Endodermal cell (in vitro differentiated cells): ENCODE measurements around the gene MCU. TPM values are rescaled to one million over a fixed set of nuclear protein-coding genes. Genes with fewer than 3 reads are reported as not detected.

Source experiments
- DNase-seq: peaks from one replicate; pipeline ENCODE4 v3.0.0-alpha.2; 2017
- H3K27ac ChIP-seq: 2 replicates; pipeline ENCODE4 v1.5.1; 2013; ENCODE audit warnings: mild to moderate bottlenecking, low read depth, low read length, moderate library complexity
- H3K27me3 ChIP-seq: 2 replicates; pipeline ENCODE4 v1.6.1; 2013; ENCODE audit warnings: mild to moderate bottlenecking, low read length, moderate library complexity; ENCODE audit not compliant: insufficient read depth, control insufficient read depth, poor library complexity, severe bottlenecking
- H3K36me3 ChIP-seq: 2 replicates; pipeline ENCODE4 v1.7.0; 2013; ENCODE audit warnings: mild to moderate bottlenecking, low read length, moderate library complexity; ENCODE audit not compliant: control insufficient read depth, insufficient read depth
- H3K4me1 ChIP-seq: one replicate; pipeline ENCODE4 v1.7.0; 2013; ENCODE audit warnings: low read length; ENCODE audit not compliant: control insufficient read depth, insufficient read depth
- H3K4me3 ChIP-seq: 2 replicates; pipeline ENCODE4 v1.5.1; 2013; ENCODE audit warnings: mild to moderate bottlenecking, low read length, moderate library complexity
- H3K9ac ChIP-seq: 2 replicates; pipeline ENCODE4 v1.6.1; 2013; ENCODE audit warnings: mild to moderate bottlenecking, low read length, moderate library complexity; ENCODE audit not compliant: poor library complexity, severe bottlenecking; ENCODE audit errors: extremely low read depth
- H3K9me3 ChIP-seq: 2 replicates; pipeline ENCODE4 v1.6.1; 2013; ENCODE audit warnings: mild to moderate bottlenecking, low read length, moderate library complexity; ENCODE audit not compliant: control insufficient read depth
- H3K27ac Mint-ChIP-seq: 2 replicates; pipeline ENCODE4 v1.8.0; 2020; ENCODE audit warnings: mixed read lengths
- H3K27me3 Mint-ChIP-seq: 2 replicates; pipeline ENCODE4 v1.8.0; 2021; ENCODE audit warnings: mild to moderate bottlenecking, mixed read lengths; ENCODE audit not compliant: insufficient read depth
- H3K36me3 Mint-ChIP-seq: 2 replicates; pipeline ENCODE4 v1.8.0; 2020; ENCODE audit warnings: low read depth, mixed read lengths
- H3K4me1 Mint-ChIP-seq: 2 replicates; pipeline ENCODE4 v1.8.0; 2020; ENCODE audit warnings: mixed read lengths
- H3K4me3 Mint-ChIP-seq: 2 replicates; pipeline ENCODE4 v1.8.0; 2020; ENCODE audit warnings: mild to moderate bottlenecking, moderate library complexity, mixed read lengths
- H3K9me3 Mint-ChIP-seq: 2 replicates; pipeline ENCODE4 v1.8.0; 2020; ENCODE audit warnings: mild to moderate bottlenecking, mixed read lengths
- CTCF ChIP-seq: fragments of 200-600 bp; sonication (generic); conservative IDR thresholded peaks from 2 replicates; pipeline ENCODE4 v1.5.0; 2021; ENCODE audit warnings: antibody characterized with exemption, mild to moderate bottlenecking
- WGBS, 2 experiments: methylation state at CpG; one replicate each; pipeline versions ENCODE4 v1.1.5 to v1.1.7; 2013; ENCODE audit warnings: missing lambda C conversion rate in 2 of 2, mixed read lengths in 1 of 2; ENCODE audit not compliant: insufficient coverage in 1 of 2, insufficient read length in 1 of 2; 5-methylcytosine and 5-hydroxymethylcytosine counted together
- total RNA-seq, 2 donors: library from RNA; stranded (reverse); fragmentation: NEBNext Ultra II Directional in 1 of 2; extraction: Animal tissue kit (Norgen Biotek cat#: 25700) in 1 of 2; gene quantifications; 2 replicates in 1 of 2; 3 replicates in 1 of 2; pipeline ENCODE4 v1.2.1, GENCODE V29; 2021

The MCU gene
- total RNA-seq, 2 donors from 2014 or later, result 46.1 to 48.5 TPM

GRCh38 chr10:72653383-72654096 is 38.4 kb upstream of the MCU start:
- H3K27me3 ChIP-seq, result no peaks in the 10 kb centered on the region
- no peak overlapping the region for H3K27ac ChIP-seq
- DNase-seq, result no peak
- H3K4me3 Mint-ChIP-seq, result no peak overlapping the region
- H3K27ac Mint-ChIP-seq, result no peak overlapping the region
- peaks cover 3% of the 10 kb centered on the region for H3K27me3 Mint-ChIP-seq
- no peaks in the 10 kb centered on the region for H3K36me3 Mint-ChIP-seq
- no peaks in the 10 kb centered on the region for H3K4me1 ChIP-seq
- H3K4me1 Mint-ChIP-seq, result no peaks in the 10 kb centered on the region
- TF ChIP-seq CTCF, result no peak
- H3K36me3 ChIP-seq, result no peaks in the 10 kb centered on the region
- no peak overlapping the region for H3K9ac ChIP-seq
- 86 to 91% methylated on average over 3 to 6 of the region's 6 CpGs for WGBS, 2 experiments
- H3K9me3 ChIP-seq, result no peaks in the 10 kb centered on the region
- H3K9me3 Mint-ChIP-seq, result no peaks in the 10 kb centered on the region
- H3K4me3 ChIP-seq, result no peak overlapping the region

DNA sequence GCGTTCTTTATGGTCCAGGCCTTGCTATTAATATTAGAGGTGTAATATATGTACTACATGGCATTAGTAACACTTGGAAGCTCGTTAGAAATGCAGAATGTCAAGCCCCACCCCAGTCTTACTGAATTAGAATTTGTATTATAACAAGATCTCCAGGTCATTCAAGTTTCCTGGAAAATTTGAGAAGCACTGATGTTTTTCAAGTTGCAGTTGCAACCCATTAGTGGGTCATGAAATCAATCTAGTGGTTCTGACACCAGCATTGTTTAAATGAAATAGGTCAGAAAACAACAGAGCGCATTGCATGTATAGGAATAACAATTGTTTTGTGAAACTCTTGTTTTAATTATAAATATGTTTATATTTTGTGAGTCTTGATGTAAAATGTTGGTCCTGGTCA is 37.2 kb upstream of the MCU start:
- Histone ChIP-seq H3K4me3 (no peak overlapping the region), H3K27me3 (no peaks in the 10 kb centered on the region), H3K36me3 (no peaks in the 10 kb centered on the region), H3K9ac (no peak overlapping the region), H3K27ac (no peak overlapping the region), H3K9me3 (no peaks in the 10 kb centered on the region), H3K4me1 (no peaks in the 10 kb centered on the region)
- peaks cover 3% of the 10 kb centered on the region for H3K27me3 Mint-ChIP-seq
- no peak overlapping the region for H3K4me3 Mint-ChIP-seq
- peaks cover 4% of the 10 kb centered on the region for H3K4me1 Mint-ChIP-seq
- no peak overlapping the region for H3K27ac Mint-ChIP-seq
- no peak for DNase-seq
- 50 to 64% methylated on average over 2 to 3 of the region's 3 CpGs for WGBS, 2 experiments
- no peaks in the 10 kb centered on the region for H3K9me3 Mint-ChIP-seq
- no peak for TF ChIP-seq CTCF
- H3K36me3 Mint-ChIP-seq, result no peaks in the 10 kb centered on the region

- peaks cover 1% of the 10 kb centered on the region for H3K9me3 Mint-ChIP-seq
- 87 to 90% methylated on average over 4 to 5 of the region's 5 CpGs for WGBS, 2 experiments
Observed at GRCh38 chr10:72658696-72659400, 33.1 kb upstream of the MCU start.

More at GRCh38 chr10:72658696-72659400, 33.1 kb upstream of the MCU start:
- Histone ChIP-seq H3K27me3 (no peaks in the 10 kb centered on the region), H3K4me3 (no peak overlapping the region), H3K9me3 (no peaks in the 10 kb centered on the region), H3K4me1 (no peaks in the 10 kb centered on the region), H3K27ac (no peak overlapping the region), H3K9ac (no peak overlapping the region), H3K36me3 (no peaks in the 10 kb centered on the region)
- no peaks in the 10 kb centered on the region for H3K36me3 Mint-ChIP-seq
- H3K4me1 Mint-ChIP-seq, result peaks cover 4% of the 10 kb centered on the region
- DNase-seq, result no peak
- H3K27me3 Mint-ChIP-seq, result no peaks in the 10 kb centered on the region
- no peak overlapping the region for H3K27ac Mint-ChIP-seq
- TF ChIP-seq CTCF, result no peak
- no peak overlapping the region for H3K4me3 Mint-ChIP-seq
